Left lung (tissue), 10 donors: ENCODE measurements around the gene ACY1. TPM values are rescaled to one million over a fixed set of nuclear protein-coding genes. Genes with fewer than 3 reads are reported as not detected.

Experiments
- ATAC-seq: fragments of 200-7000 bp; cut with Tn5 transposase; one replicate; pipeline ENCODE4 v1.9.1; 2020; ENCODE audit warnings: moderate library complexity
- DNase-seq, 4 donors: peaks; one replicate each; pipeline ENCODE4 v3.0.0-alpha.2; 2013 to 2020
- H3K27ac ChIP-seq, 2 donors: fragments of 200-600 bp; sonication (generic) in 1 of 2; one replicate each; pipeline versions ENCODE4 v1.5.0 to v1.8.0; 2020 to 2021
- H3K27me3 ChIP-seq, 2 donors: fragments of 200-600 bp; sonication (generic) in 1 of 2; one replicate each; pipeline versions ENCODE4 v1.5.0 to v1.8.0; 2020 to 2021
- H3K36me3 ChIP-seq, 2 donors: fragments of 200-600 bp; sonication (generic) in 1 of 2; one replicate each; pipeline versions ENCODE4 v1.5.0 to v1.8.0; 2020 to 2021
- H3K4me1 ChIP-seq, 2 donors: fragments of 200-600 bp; one replicate each; pipeline ENCODE4 v1.8.0; 2021
- H3K4me3 ChIP-seq, 2 donors: fragments of 200-600 bp; sonication (generic) in 1 of 2; one replicate each; pipeline versions ENCODE4 v1.5.0 to v1.8.0; 2020 to 2021; ENCODE audit warnings: mild to moderate bottlenecking in 1 of 2
- H3K9me3 ChIP-seq, 2 donors: fragments of 200-600 bp; sonication (generic) in 1 of 2; one replicate each; pipeline versions ENCODE4 v1.5.0 to v1.8.0; 2020 to 2021
- CTCF ChIP-seq, 2 donors: fragments of 200-600 bp; sonication (generic) in 1 of 2; IDR thresholded peaks; one replicate each; pipeline versions ENCODE4 v1.5.0 to v1.8.0; 2021; ENCODE audit warnings: antibody characterized with exemption in 2 of 2
- intact Hi-C, 2 donors: fragments of 100-400 bp; cut with DNase I; formaldehyde crosslinking; loops; one replicate each; pipeline versions ENCODE4 v1.11.2 to v1.14.2; 2022
- polyA plus RNA-seq, 6 donors: library from polyadenylated mRNA; unstranded; fragments of 120-200 nt; gene quantifications; one replicate each; pipeline ENCODE4 v1.2.1, GENCODE V29; 2013; ENCODE audit not compliant: insufficient read length in 6 of 6
- total RNA-seq, 2 donors: library from RNA; stranded (reverse); fragmentation: NEBNext Ultra II Directional; extraction: Animal tissue kit (Norgen Biotek cat#: 25700); gene quantifications; one replicate each; pipeline ENCODE4 v1.2.1, GENCODE V29; 2021
- donor health status: DM: no; HTN: yes; CAD: no.
- donor health status: DM: no; HTN: no; CAD: no.

Gene ACY1
- total and polyA plus RNA-seq, 8 donors = 29.6 to 42.8 (median 36.9) TPM

GRCh38 chr3:52034651-52035050 lies 51.3 kb downstream of the ACY1 start:
- H3K4me3 ChIP-seq = no peak overlapping the region
- no peaks in the 10 kb centered on the region for H3K27me3 ChIP-seq
- peaks cover 4% of the 10 kb centered on the region in 2 donors for H3K4me1 ChIP-seq
- ATAC-seq = no peak
- no peak for DNase-seq
- no peaks in the 10 kb centered on the region for H3K9me3 ChIP-seq
- no peaks in the 10 kb centered on the region for H3K36me3 ChIP-seq
- no peak for TF ChIP-seq CTCF (IDR thresholded peaks at IDR 0.05)
- intact Hi-C loops = no loop called here
- H3K27ac ChIP-seq = no peak overlapping the region

- intact Hi-C loops = no loop called here
- Histone ChIP-seq H3K9me3 (no peaks in the 10 kb centered on the region), H3K4me1 (peaks cover 10 to 20% of the 10 kb centered on the region in 2 donors), H3K36me3 (no peaks in the 10 kb centered on the region), H3K27me3 (no peaks in the 10 kb centered on the region), H3K4me3 (no peak overlapping the region), H3K27ac (no peak overlapping the region)
- no peak for TF ChIP-seq CTCF (IDR thresholded peaks at IDR 0.05)
- DNase-seq = no peak
- no peak for ATAC-seq
Measured at GRCh38 chr3:52036222-52036694, 52.9 kb downstream of the ACY1 start.

- Histone ChIP-seq H3K27ac (no peak overlapping the region), H3K9me3 (no peaks in the 10 kb centered on the region), H3K4me1 (peaks cover 10 to 20% of the 10 kb centered on the region in 2 donors), H3K4me3 (no peak overlapping the region), H3K36me3 (no peaks in the 10 kb centered on the region), H3K27me3 (no peaks in the 10 kb centered on the region)
- DNase-seq (no peak), ATAC-seq (no peak)
- intact Hi-C loops = no loop called here
- no peak for TF ChIP-seq CTCF (IDR thresholded peaks at IDR 0.05)
Measured at GRCh38 chr3:52036829-52037228, 53.5 kb downstream of the ACY1 start.

- TF ChIP-seq CTCF (IDR thresholded peaks at IDR 0.05) = no peak
- no peaks in the 10 kb centered on the region for H3K36me3 ChIP-seq
- H3K4me3 ChIP-seq = no peak overlapping the region
- H3K4me1 ChIP-seq = peaks cover 10 to 20% of the 10 kb centered on the region in 2 donors
- H3K27ac ChIP-seq = no peak overlapping the region
- DNase-seq (no peak), ATAC-seq (no peak)
- intact Hi-C loops = no loop called here
- no peaks in the 10 kb centered on the region for H3K27me3 ChIP-seq
- H3K9me3 ChIP-seq = no peaks in the 10 kb centered on the region
Measured at GRCh38 chr3:52037291-52037690, 54.0 kb downstream of the ACY1 start.

- ATAC-seq = no peak
- no peak for DNase-seq
- no peak overlapping the region for H3K4me3 ChIP-seq
- H3K27me3 ChIP-seq = no peaks in the 10 kb centered on the region
- intact Hi-C loops = no loop called here
- no peaks in the 10 kb centered on the region for H3K36me3 ChIP-seq
- H3K4me1 ChIP-seq = peaks cover 10 to 20% of the 10 kb centered on the region in 2 donors
- no peak overlapping the region for H3K27ac ChIP-seq
- no peaks in the 10 kb centered on the region for H3K9me3 ChIP-seq
- TF ChIP-seq CTCF (IDR thresholded peaks at IDR 0.05) = no peak
Measured at GRCh38 chr3:52038227-52038626, 54.9 kb downstream of the ACY1 start.

Other genes starting within 250 kb of the ACY1 start
- not detected for gene IQCF6, start 204.3 kb upstream of the ACY1 start, total RNA-seq
- not detected for gene IQCF6, start 204.3 kb upstream of the ACY1 start, polyA plus RNA-seq
- gene IQCF2, start 121.9 kb upstream of the ACY1 start, total RNA-seq = not detected
- not detected for gene IQCF2, start 121.9 kb upstream of the ACY1 start, polyA plus RNA-seq
- not detected for gene IQCF5, start 107.9 kb upstream of the ACY1 start, total RNA-seq
- gene IQCF5, start 107.9 kb upstream of the ACY1 start, polyA plus RNA-seq = not detected
- not detected for gene IQCF1, start 80.2 kb upstream of the ACY1 start, total RNA-seq
- under 1 TPM in 1 of 6 donors, not detected in 5; 0.33 TPM for gene IQCF1, start 80.2 kb upstream of the ACY1 start, polyA plus RNA-seq
- 10 to 100 TPM; 14.5 to 25.7 TPM for gene RRP9, start 41.6 kb upstream of the ACY1 start, total RNA-seq
- gene RRP9, start 41.6 kb upstream of the ACY1 start, polyA plus RNA-seq = 10 to 100 TPM; 16.6 to 23.6 (median 19.1) TPM
- 10 to 100 TPM; 21.0 to 21.4 TPM for gene PARP3, start 41.2 kb upstream of the ACY1 start, total RNA-seq
- 10 to 100 TPM; 16.5 to 24.1 (median 19.0) TPM for gene PARP3, start 41.2 kb upstream of the ACY1 start, polyA plus RNA-seq
- not detected for gene GPR62, start 28.2 kb upstream of the ACY1 start, total RNA-seq
- under 1 TPM; 0.17 to 0.35 (median 0.30) TPM for gene GPR62, start 28.2 kb upstream of the ACY1 start, polyA plus RNA-seq
- 10 to 100 TPM; 29.7 to 43.1 TPM for gene PCBP4, start 16.1 kb upstream of the ACY1 start, total RNA-seq
- gene PCBP4, start 16.1 kb upstream of the ACY1 start, polyA plus RNA-seq = 10 to 100 TPM; 38.8 to 58.0 (median 49.8) TPM
- gene ABHD14B, start 9.5 kb upstream of the ACY1 start, total RNA-seq = 10 to 100 TPM; 32.4 to 47.0 TPM
- 10 to 100 TPM; 40.9 to 51.1 (median 46.8) TPM for gene ABHD14B, start 9.5 kb upstream of the ACY1 start, polyA plus RNA-seq
- gene ABHD14A, start 8.5 kb upstream of the ACY1 start, total RNA-seq = 10 to 100 TPM; 14.7 to 20.7 TPM
- gene ABHD14A, start 8.5 kb upstream of the ACY1 start, polyA plus RNA-seq = 10 to 100 TPM; 20.9 to 30.2 (median 23.5) TPM
- 100 to 1,000 TPM; 854 to 981 TPM for gene RPL29, start 12.4 kb downstream of the ACY1 start, total RNA-seq
- 1,000 to 10,000 TPM; 1,892 to 2,169 (median 1,970) TPM for gene RPL29, start 12.4 kb downstream of the ACY1 start, polyA plus RNA-seq
- gene DUSP7, start 73.0 kb downstream of the ACY1 start, total RNA-seq = 10 to 100 TPM; 35.9 to 38.3 TPM
- 10 to 100 TPM; 17.5 to 23.6 (median 19.9) TPM for gene DUSP7, start 73.0 kb downstream of the ACY1 start, polyA plus RNA-seq
- gene POC1A, start 170.9 kb downstream of the ACY1 start, total RNA-seq = 1 to 10 TPM; 5.3 to 7.6 TPM
- 10 to 100 TPM in 3 of 6 donors, 1 to 10 TPM in 3; 7.9 to 16.5 (median 9.3) TPM for gene POC1A, start 170.9 kb downstream of the ACY1 start, polyA plus RNA-seq
- 10 to 100 TPM; 66.7 to 70.1 TPM for gene ALAS1, start 214.6 kb downstream of the ACY1 start, total RNA-seq
- gene ALAS1, start 214.6 kb downstream of the ACY1 start, polyA plus RNA-seq = 10 to 100 TPM; 31.6 to 45.3 (median 41.6) TPM
- 1 to 10 TPM in 1 of 2 donors, not detected in 1; 1.5 TPM for gene TLR9, start 242.1 kb downstream of the ACY1 start, total RNA-seq
- under 1 TPM; 0.21 to 0.78 (median 0.39) TPM for gene TLR9, start 242.1 kb downstream of the ACY1 start, polyA plus RNA-seq